ENCODE measurements around the gene TEX10. TPM values are rescaled to one million over a fixed set of nuclear protein-coding genes. Genes with fewer than 3 reads are reported as not detected.

The TEX10 gene
- total and polyA plus RNA-seq, 9 of the 15 experiments (the other 6 are each of a cell fraction or from before 2014, with no cell fraction given) = 27.8 to 60.0 (median 47.9) TPM

- TF ChIP-seq ZNF584 (CRISPR knock-in tag; IDR thresholded peaks at IDR 0.05; ENCODE audit: low read depth) = no peak
- TF ChIP-seq ZNF445 (CRISPR knock-in tag; IDR thresholded peaks at IDR 0.05; ENCODE audit: low read depth) = no peak
- TF ChIP-seq, protein P1, sequence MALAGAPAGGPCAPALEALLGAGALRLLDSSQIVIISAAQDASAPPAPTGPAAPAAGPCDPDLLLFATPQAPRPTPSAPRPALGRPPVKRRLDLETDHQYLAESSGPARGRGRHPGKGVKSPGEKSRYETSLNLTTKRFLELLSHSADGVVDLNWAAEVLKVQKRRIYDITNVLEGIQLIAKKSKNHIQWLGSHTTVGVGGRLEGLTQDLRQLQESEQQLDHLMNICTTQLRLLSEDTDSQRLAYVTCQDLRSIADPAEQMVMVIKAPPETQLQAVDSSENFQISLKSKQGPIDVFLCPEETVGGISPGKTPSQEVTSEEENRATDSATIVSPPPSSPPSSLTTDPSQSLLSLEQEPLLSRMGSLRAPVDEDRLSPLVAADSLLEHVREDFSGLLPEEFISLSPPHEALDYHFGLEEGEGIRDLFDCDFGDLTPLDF (CRISPR knock-in tag; IDR thresholded peaks at IDR 0.05) = no peak
- no peak for TF ChIP-seq ZFPM2 (CRISPR knock-in tag; IDR thresholded peaks at IDR 0.05)
- TF ChIP-seq KLF16 (IDR thresholded peaks at IDR 0.05) = no peak
- TF ChIP-seq PHF8 (IDR thresholded peaks at IDR 0.05; ENCODE audit: borderline replicate concordance, low read length) = peak; percentile 91
- TF ChIP-seq PHB2 (IDR thresholded peaks at IDR 0.05; ENCODE audit: low read depth) = no peak
- peak; percentile 93 for TF ChIP-seq RBBP5 (IDR thresholded peaks at IDR 0.05; ENCODE audit: borderline replicate concordance, insufficient read depth, low read length, poor library complexity, severe bottlenecking)
- TF ChIP-seq, protein P2, sequence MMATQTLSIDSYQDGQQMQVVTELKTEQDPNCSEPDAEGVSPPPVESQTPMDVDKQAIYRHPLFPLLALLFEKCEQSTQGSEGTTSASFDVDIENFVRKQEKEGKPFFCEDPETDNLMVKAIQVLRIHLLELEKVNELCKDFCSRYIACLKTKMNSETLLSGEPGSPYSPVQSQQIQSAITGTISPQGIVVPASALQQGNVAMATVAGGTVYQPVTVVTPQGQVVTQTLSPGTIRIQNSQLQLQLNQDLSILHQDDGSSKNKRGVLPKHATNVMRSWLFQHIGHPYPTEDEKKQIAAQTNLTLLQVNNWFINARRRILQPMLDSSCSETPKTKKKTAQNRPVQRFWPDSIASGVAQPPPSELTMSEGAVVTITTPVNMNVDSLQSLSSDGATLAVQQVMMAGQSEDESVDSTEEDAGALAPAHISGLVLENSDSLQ (IDR thresholded peaks at IDR 0.05) = no peak
- TF ChIP-seq HOMEZ (CRISPR knock-in tag; IDR thresholded peaks at IDR 0.05) = no peak
- TF ChIP-seq ZNF444 (CRISPR knock-in tag; IDR thresholded peaks at IDR 0.05) = no peak
- no peak for TF ChIP-seq BRCA1 (IDR thresholded peaks at IDR 0.05)
- no peak for TF ChIP-seq BRCA1 (CRISPR knock-in tag; IDR thresholded peaks at IDR 0.05)
- TF ChIP-seq, protein P3, sequence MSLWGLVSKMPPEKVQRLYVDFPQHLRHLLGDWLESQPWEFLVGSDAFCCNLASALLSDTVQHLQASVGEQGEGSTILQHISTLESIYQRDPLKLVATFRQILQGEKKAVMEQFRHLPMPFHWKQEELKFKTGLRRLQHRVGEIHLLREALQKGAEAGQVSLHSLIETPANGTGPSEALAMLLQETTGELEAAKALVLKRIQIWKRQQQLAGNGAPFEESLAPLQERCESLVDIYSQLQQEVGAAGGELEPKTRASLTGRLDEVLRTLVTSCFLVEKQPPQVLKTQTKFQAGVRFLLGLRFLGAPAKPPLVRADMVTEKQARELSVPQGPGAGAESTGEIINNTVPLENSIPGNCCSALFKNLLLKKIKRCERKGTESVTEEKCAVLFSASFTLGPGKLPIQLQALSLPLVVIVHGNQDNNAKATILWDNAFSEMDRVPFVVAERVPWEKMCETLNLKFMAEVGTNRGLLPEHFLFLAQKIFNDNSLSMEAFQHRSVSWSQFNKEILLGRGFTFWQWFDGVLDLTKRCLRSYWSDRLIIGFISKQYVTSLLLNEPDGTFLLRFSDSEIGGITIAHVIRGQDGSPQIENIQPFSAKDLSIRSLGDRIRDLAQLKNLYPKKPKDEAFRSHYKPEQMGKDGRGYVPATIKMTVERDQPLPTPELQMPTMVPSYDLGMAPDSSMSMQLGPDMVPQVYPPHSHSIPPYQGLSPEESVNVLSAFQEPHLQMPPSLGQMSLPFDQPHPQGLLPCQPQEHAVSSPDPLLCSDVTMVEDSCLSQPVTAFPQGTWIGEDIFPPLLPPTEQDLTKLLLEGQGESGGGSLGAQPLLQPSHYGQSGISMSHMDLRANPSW (CRISPR knock-in tag; IDR thresholded peaks at IDR 0.05) = no peak
- TF ChIP-seq ETV6 (IDR thresholded peaks at IDR 0.05; ENCODE audit: borderline replicate concordance in 1 of 2, low read depth in 2 of 2, low read length in 1 of 2) = no peak
- TF ChIP-seq ETV6 (CRISPR knock-in tag; IDR thresholded peaks at IDR 0.05; ENCODE audit: borderline replicate concordance) = peak; percentile 40; the same call in 1 of the 2 replicates
- TF ChIP-seq SREBF2 (CRISPR knock-in tag; IDR thresholded peaks at IDR 0.05) = no peak
- no peak for TF ChIP-seq SPI1 (IDR thresholded peaks at IDR 0.05; ENCODE audit: borderline replicate concordance, low read depth, low read length)
- TF ChIP-seq MIER1 (IDR thresholded peaks at IDR 0.05; ENCODE audit: low read depth) = no peak
- no peak for TF ChIP-seq ZNF197 (CRISPR knock-in tag; IDR thresholded peaks at IDR 0.05; ENCODE audit: low read depth)
- no peak for TF ChIP-seq BRF1 (IDR thresholded peaks at IDR 0.05; ENCODE audit: borderline replicate concordance, extremely low read depth, insufficient read length)
- 0 out of 2 replicates have a peak, but pooled peaks have one; percentile 64 for TF ChIP-seq XRCC5 (IDR thresholded peaks at IDR 0.05; ENCODE audit: low read depth, low read length)
- no peak for TF ChIP-seq LARP7 (IDR thresholded peaks at IDR 0.05)
Observed at GRCh38 chr9:100352727-100353505, at the start of gene TEX10 (continued).
